H1 (cell line): ENCODE data around the gene TGFBI. TPM values are rescaled to one million over a fixed set of nuclear protein-coding genes. Genes with fewer than 3 reads are reported as not detected.

Experiments used
- BCL11A ChIP-seq, 2 experiments: IDR thresholded peaks; one replicate each; pipeline ENCODE4 v1.6.1; 2011; ENCODE audit warnings: low read depth in 2 of 2, low read length in 2 of 2, mild to moderate bottlenecking in 2 of 2
- CBX8 ChIP-seq: fragments of 300-800, 300-1000 bp; sonication (generic); IDR thresholded peaks from 2 replicates; pipeline ENCODE4 v1.7.1; 2016; ENCODE audit warnings: low read depth, low read length, borderline replicate concordance
- CREB1 ChIP-seq: IDR thresholded peaks from 2 replicates; pipeline ENCODE4 v1.6.1; 2012; ENCODE audit warnings: inconsistent platforms
- EZH2 ChIP-seq: fragments of 200-600 bp; sonication (generic); IDR thresholded peaks from 2 replicates; pipeline ENCODE4 v1.7.1; 2012; ENCODE audit warnings: low read depth, mild to moderate bottlenecking, moderate library complexity, low read length, inconsistent platforms; ENCODE audit not compliant: severe bottlenecking
- GABPA ChIP-seq: IDR thresholded peaks from 2 replicates; pipeline ENCODE4 v1.6.1; 2011; ENCODE audit warnings: mild to moderate bottlenecking, low read length, moderate library complexity, borderline replicate concordance; ENCODE audit not compliant: insufficient read depth
- MAX ChIP-seq: IDR thresholded peaks from 2 replicates; pipeline ENCODE4 v1.6.1; 2012; ENCODE audit warnings: inconsistent platforms
- POLR2A ChIP-seq, 2 experiments: IDR thresholded peaks; 1 replicate in 1 of 2; 2 replicates in 1 of 2; pipeline ENCODE4 v1.6.1; 2011; ENCODE audit warnings: low read depth in 2 of 2, low read length in 2 of 2, mild to moderate bottlenecking in 2 of 2; ENCODE audit errors: control extremely low read depth in 1 of 2
- RXRA ChIP-seq: IDR thresholded peaks from 2 replicates; pipeline ENCODE4 v1.6.1; 2011; ENCODE audit warnings: low read depth, mild to moderate bottlenecking, low read length, moderate library complexity; ENCODE audit not compliant: insufficient read depth
- TAF1 ChIP-seq: IDR thresholded peaks from 2 replicates; pipeline ENCODE4 v1.6.1; 2011; ENCODE audit warnings: mild to moderate bottlenecking, low read depth, low read length
- YY1 ChIP-seq: IDR thresholded peaks from 2 replicates; pipeline ENCODE4 v1.6.1; 2011; ENCODE audit warnings: low read depth, mild to moderate bottlenecking, low read length
- polyA plus RNA-seq, 7 experiments: library from polyadenylated mRNA; depleted of rRNA in 3 of 7; stranded (reverse) in 5 of 7; unstranded in 2 of 7; fragments of >200 nt in 5 of 7; fragments of 200-250 nt in 2 of 7; gene quantifications; 1 replicate in 5 of 7; 2 replicates in 1 of 7; 4 replicates in 1 of 7; pipeline versions ENCODE4 v1.2.1 to v1.2.3, GENCODE V29; 2011 to 2013; ENCODE audit warnings: missing spikeins in 2 of 7, mixed read lengths in 2 of 7
- total RNA-seq: library from RNA; stranded (reverse); fragmentation: NEBNext Ultra II Directional; extraction: Animal tissue kit (Norgen Biotek cat#: 25700); gene quantifications from 2 replicates; pipeline ENCODE4 v1.2.1, GENCODE V29; 2021

Gene TGFBI
- total and polyA plus RNA-seq, 2 of the 8 experiments (the other 6 are each of a cell fraction or from before 2014, with no cell fraction given) = 6.0 to 8.5 TPM

DNA sequence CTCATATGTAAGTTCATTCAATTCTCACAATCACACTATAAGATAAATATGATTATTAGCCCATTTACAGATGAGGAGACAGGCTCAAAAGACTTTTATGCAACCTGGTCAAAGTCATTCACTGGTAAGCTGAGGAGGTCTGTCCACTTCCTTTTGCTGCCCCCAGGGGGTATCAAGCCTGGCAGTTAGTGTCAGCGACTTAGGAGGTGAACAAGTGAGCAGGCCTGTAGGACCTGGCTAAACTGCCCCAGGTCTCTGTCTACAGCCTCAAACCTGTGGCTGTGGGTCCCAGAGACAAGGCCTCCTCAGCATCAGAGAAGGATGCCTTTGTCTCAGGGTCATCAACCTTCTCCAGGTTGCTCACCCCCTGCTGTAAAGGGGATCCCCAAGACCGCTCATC lies 10.4 kb downstream of the TGFBI start (continued):
- TF ChIP-seq CBX8 = no peak
- no peak for TF ChIP-seq TAF1
- no peak for TF ChIP-seq BCL11A (IDR thresholded peaks at IDR 0.05; ENCODE audit: low read depth in 2 of 2, low read length in 2 of 2)
- no peak for TF ChIP-seq CREB1
- TF ChIP-seq POLR2A (IDR thresholded peaks at IDR 0.05; ENCODE audit: control extremely low read depth in 1 of 2, low read depth in 2 of 2, low read length in 2 of 2) = no peak
- no peak for TF ChIP-seq YY1
- TF ChIP-seq EZH2 = no peak
- no peak for TF ChIP-seq MAX
- no peak for TF ChIP-seq RXRA
- TF ChIP-seq GABPA = no peak
- TF ChIP-seq, all 59 proteins: peak for 0
